A549 (cell line): ENCODE results near the gene OPA1.

Experiments
- BHLHE40 ChIP-seq: IDR thresholded peaks from 2 replicates; pipeline ENCODE4 v1.6.1; 2012; ENCODE audit warnings: low read depth, low read length, inconsistent platforms
- CTCF ChIP-seq: fragments of >200 bp; sonication (Bioruptor Twin); formaldehyde crosslinking; IDR thresholded peaks from 3 replicates; pipeline ENCODE4 v1.5.1; 2016
- HDAC2 ChIP-seq: fragments of 200-600 bp; sonication (generic); IDR thresholded peaks from 2 replicates; pipeline ENCODE4 v1.6.1; 2016
- MAZ ChIP-seq: fragments of 150-350 bp; IDR thresholded peaks from 2 replicates; pipeline ENCODE4 v1.6.1; 2014; ENCODE audit warnings: antibody characterized with exemption, low read depth, low read length, borderline replicate concordance
- RAD21 ChIP-seq, 2 experiments: fragments of >200 bp in 1 of 2; sonication (Bioruptor Twin) in 1 of 2; formaldehyde crosslinking in 1 of 2; IDR thresholded peaks in 1 of 2; conservative IDR thresholded peaks in 1 of 2; 2 replicates in 1 of 2; 3 replicates in 1 of 2; pipeline ENCODE4 v1.6.1; 2012 to 2018; ENCODE audit warnings: inconsistent platforms in 1 of 2
- TF ChIP-seq, protein P1 (sequence below): fragments of 250-450 bp; sonication (Bioruptor Pico); IDR thresholded peaks from 2 replicates; pipeline ENCODE4 v1.5.0; 2021; ENCODE audit warnings: mild to moderate bottlenecking, moderate library complexity, borderline replicate concordance

DNA sequence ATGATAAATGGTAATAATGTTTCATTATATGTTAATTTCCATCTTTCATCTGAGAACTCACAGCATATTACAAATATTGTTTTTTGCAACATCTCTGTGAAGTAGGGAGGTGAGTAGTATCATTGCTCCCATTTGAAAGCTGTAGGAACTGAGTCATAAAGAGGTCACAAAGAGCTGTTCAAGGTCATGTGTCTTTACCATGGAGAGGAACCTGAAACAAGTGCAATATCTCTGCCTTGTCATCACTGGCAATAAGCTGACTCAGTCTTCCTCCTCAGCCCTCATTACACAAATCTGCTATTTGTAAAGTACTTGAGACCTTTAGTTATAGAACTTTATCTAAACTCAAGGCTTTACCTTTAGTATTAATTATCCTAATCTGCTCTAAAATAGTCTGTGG, 33.9 kb upstream of the OPA1 start:
- TF ChIP-seq CTCF: no peak
- TF ChIP-seq, protein P1, sequence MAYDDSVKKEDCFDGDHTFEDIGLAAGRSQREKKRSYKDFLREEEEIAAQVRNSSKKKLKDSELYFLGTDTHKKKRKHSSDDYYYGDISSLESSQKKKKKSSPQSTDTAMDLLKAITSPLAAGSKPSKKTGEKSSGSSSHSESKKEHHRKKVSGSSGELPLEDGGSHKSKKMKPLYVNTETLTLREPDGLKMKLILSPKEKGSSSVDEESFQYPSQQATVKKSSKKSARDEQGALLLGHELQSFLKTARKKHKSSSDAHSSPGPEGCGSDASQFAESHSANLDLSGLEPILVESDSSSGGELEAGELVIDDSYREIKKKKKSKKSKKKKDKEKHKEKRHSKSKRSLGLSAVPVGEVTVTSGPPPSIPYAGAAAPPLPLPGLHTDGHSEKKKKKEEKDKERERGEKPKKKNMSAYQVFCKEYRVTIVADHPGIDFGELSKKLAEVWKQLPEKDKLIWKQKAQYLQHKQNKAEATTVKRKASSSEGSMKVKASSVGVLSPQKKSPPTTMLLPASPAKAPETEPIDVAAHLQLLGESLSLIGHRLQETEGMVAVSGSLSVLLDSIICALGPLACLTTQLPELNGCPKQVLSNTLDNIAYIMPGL (CRISPR knock-in tag): no peak
- TF ChIP-seq BHLHE40: no peak
- TF ChIP-seq RAD21 (conservative IDR thresholded peaks at IDR 0.05 in 1 of 2, IDR thresholded peaks at IDR 0.05 in 1 of 2): no peak
- TF ChIP-seq HDAC2: no peak
- no peak for TF ChIP-seq MAZ
